Adrenal gland (tissue), 12 donors: ENCODE data around the gene ZNF785. TPM values are rescaled to one million over a fixed set of nuclear protein-coding genes. Genes with fewer than 3 reads are reported as not detected.

ENCODE experiments used
- DNase-seq, 7 donors: peaks; one replicate each; pipeline ENCODE4 v3.0.0-alpha.2; 2019 to 2020
- H3K27ac ChIP-seq, 5 donors: fragments of 200-600 bp; sonication (generic) in 4 of 5; 1 replicate in 3 of 5; 2 replicates in 2 of 5; pipeline versions ENCODE4 v1.5.1 to v1.8.0; 2016 to 2020; ENCODE audit warnings: mild to moderate bottlenecking in 1 of 5
- H3K27me3 ChIP-seq: fragments of 200-600 bp; 2 replicates; pipeline ENCODE4 v1.8.0; 2021
- H3K36me3 ChIP-seq, 2 donors: fragments of 200-600 bp; replicated peaks in 1 of 2; 1 replicate in 1 of 2; 2 replicates in 1 of 2; pipeline versions ENCODE4 v1.5.1 to v1.8.0; 2018 to 2022
- H3K4me1 ChIP-seq, 2 donors: fragments of 200-600 bp; replicated peaks in 1 of 2; 1 replicate in 1 of 2; 2 replicates in 1 of 2; pipeline versions ENCODE4 v1.5.1 to v1.8.0; 2018 to 2021
- H3K4me3 ChIP-seq, 4 donors: fragments of 200-600 bp; sonication (generic) in 3 of 4; one replicate each; pipeline ENCODE4 v1.5.1; 2016 to 2018
- H3K9me3 ChIP-seq, 3 donors: fragments of 200-600 bp; sonication (generic) in 1 of 3; replicated peaks in 1 of 3; 1 replicate in 2 of 3; 2 replicates in 1 of 3; pipeline versions ENCODE4 v1.5.1 to v1.8.0; 2016 to 2021
- CTCF ChIP-seq, 6 experiments: fragments of 450-650 bp in 4 of 6; fragments of 200-600 bp in 2 of 6; sonication (generic) in 1 of 6; IDR thresholded peaks; 1 replicate in 5 of 6; 2 replicates in 1 of 6; pipeline versions ENCODE4 v1.5.1 to v1.8.0; 2016 to 2021; ENCODE audit warnings: antibody characterized with exemption in 6 of 6, mild to moderate bottlenecking in 2 of 6, moderate library complexity in 1 of 6
- POLR2A ChIP-seq, 2 donors: fragments of 450-650 bp; IDR thresholded peaks; one replicate each; pipeline ENCODE4 v1.6.1; 2017; ENCODE audit warnings: antibody characterized with exemption in 2 of 2, mild to moderate bottlenecking in 2 of 2, moderate library complexity in 1 of 2
- WGBS, 4 donors: extraction: QIAGEN DNeasy Blood & Tissue Kit in 2 of 4; methylation state at CpG; one replicate each; pipeline versions ENCODE4 v1.1.5 to v1.1.7; 2013 to 2017; 5-methylcytosine and 5-hydroxymethylcytosine counted together
- intact Hi-C, 2 donors: fragments of 100-400 bp; cut with DNase I; formaldehyde crosslinking; loops; one replicate each; pipeline versions ENCODE4 v1.14.1 to v1.15.0; 2022 to 2023
- polyA plus RNA-seq, 3 donors: library from polyadenylated mRNA; stranded (reverse); fragments of 200-250 nt in 2 of 3; fragments of 350-450 nt in 1 of 3; fragmentation: Illumina TruSeq in 1 of 3; extraction: RNeasy Lipid Tissue Mini Kit (QIAGEN cat#74804) in 1 of 3; gene quantifications; one replicate each; pipeline ENCODE4 v1.2.3, GENCODE V29; 2013 to 2014
- total RNA-seq, 9 donors: library from RNA; depleted of rRNA in 4 of 9; stranded (reverse); fragments of >200 nt in 4 of 9; fragments of 120-200 nt in 1 of 9; fragmentation: NEBNext Ultra II Directional in 1 of 9; extraction: Animal tissue kit (Norgen Biotek cat#: 25700) in 1 of 9; gene quantifications; one replicate each; pipeline versions ENCODE4 v1.1.0 to v1.2.4, GENCODE V29; 2013 to 2023
- donor health status: healthy with polysubstance abuse.
- donor health status: Bipolar disorder and iron deficiency.
- donor health status: DM: yes; HTN: yes; CAD: no.
- donor health status: DM: no; HTN: no; CAD: no.
- donor health status: DM: no; HTN: no; CAD: no.
- donor health status: DM: yes; HTN: yes; CAD: no.

Gene ZNF785
- total and polyA plus RNA-seq, 12 donors: 3.4 to 37.0 (median 13.0) TPM

- DNase-seq: peak; percentile 94 to 99 (median 97)
- Histone ChIP-seq H3K27me3 (no peaks in the 10 kb centered on the region), H3K27ac (peak within 1 kb of the TSS; percentile 61 to 96 (median 87)), H3K4me1 (peaks cover 10 to 35% of the 10 kb centered on the region in 2 donors), H3K4me3 (peak within 1 kb of the TSS; percentile 1 to 88 (median 58)), H3K9me3 (no peaks in the 10 kb centered on the region), H3K36me3 (no peaks in the 10 kb centered on the region)
- TF ChIP-seq POLR2A (IDR thresholded peaks at IDR 0.05) (peak; percentile 33 to 63), CTCF (IDR thresholded peaks at IDR 0.05) (no peak)
- 0 to 1% (median 0%) methylated on average over 13 to 67 of the region's 67 CpGs for WGBS, 4 donors
- intact Hi-C loops: no loop called here
These were observed 13.8 kb downstream of the ZNF785 start, which contains the start of gene ZNF688 for GRCh38 chr16:30571445-30572322. ZNF688 (minus strand) TSS chr16:30571714; CDS start chr16:30571629, 85 bp downstream.

GRCh38 chr16:30570636-30571444 lies 14.7 kb downstream of the ZNF785 start:
- Histone ChIP-seq H3K4me1 (peaks cover 10 to 35% of the 10 kb centered on the region in 2 donors), H3K27ac (peak overlapping the region; percentile 61 to 96 (median 87)), H3K27me3 (no peaks in the 10 kb centered on the region), H3K36me3 (no peaks in the 10 kb centered on the region), H3K4me3 (peak overlapping the region; percentile 1 to 88 (median 58)), H3K9me3 (no peaks in the 10 kb centered on the region)
- intact Hi-C loops: no loop called here
- 9 to 18% (median 14%) methylated on average over 8 to 22 of the region's 22 CpGs for WGBS, 4 donors
- DNase-seq: peak in 1 of 7 donors; percentile 28
- TF ChIP-seq CTCF (IDR thresholded peaks at IDR 0.05) (no peak), POLR2A (IDR thresholded peaks at IDR 0.05) (no peak)

GRCh38 chr16:30569746-30570635 lies 15.5 kb downstream of the ZNF785 start:
- peaks cover 10 to 32% of the 10 kb centered on the region in 2 donors for H3K4me1 ChIP-seq
- no peak for TF ChIP-seq CTCF (IDR thresholded peaks at IDR 0.05)
- no peak for TF ChIP-seq POLR2A (IDR thresholded peaks at IDR 0.05)
- H3K27ac ChIP-seq: peak overlapping the region in 3 of 5 donors; percentile 23 to 96 (median 49)
- no peak for DNase-seq
- no peaks in the 10 kb centered on the region for H3K36me3 ChIP-seq
- no peak overlapping the region for H3K4me3 ChIP-seq
- 56 to 80% (median 74%) methylated on average over 8 to 44 of the region's 44 CpGs for WGBS, 4 donors
- H3K27me3 ChIP-seq: no peaks in the 10 kb centered on the region
- intact Hi-C loops: loop anchor here in 1 of 2 donors (10.0 kb wide), 1 partner anchor 45 kb away; the partner anchor contains the start of gene ZNF689
- no peaks in the 10 kb centered on the region for H3K9me3 ChIP-seq
